Karpas-422 (cell line): ENCODE results near the gene LIMD2. TPM values are rescaled to one million over a fixed set of nuclear protein-coding genes. Genes with fewer than 3 reads are reported as not detected.

ENCODE experiments used
- DNase-seq: peaks from one replicate; pipeline ENCODE4 v3.0.0-alpha.2; 2015
- H2AFZ ChIP-seq: fragments of 200-600 bp; sonication (generic); 2 replicates; pipeline ENCODE4 v1.6.1; 2014; ENCODE audit warnings: antibody characterized with exemption, low read length, mixed read lengths
- H3K27ac ChIP-seq: fragments of 200-600 bp; sonication (generic); 2 replicates; pipeline ENCODE4 v1.5.1; 2014; ENCODE audit warnings: mild to moderate bottlenecking, low read length, moderate library complexity
- H3K27me3 ChIP-seq: fragments of 200-600 bp; sonication (generic); 2 replicates; pipeline ENCODE4 v1.6.1; 2014; ENCODE audit warnings: low read length, mixed read lengths
- H3K36me3 ChIP-seq: fragments of 200-600 bp; sonication (generic); 2 replicates; pipeline ENCODE4 v1.6.1; 2014; ENCODE audit warnings: low read length, mixed read lengths; ENCODE audit not compliant: insufficient read depth
- H3K4me1 ChIP-seq: fragments of 200-600 bp; sonication (generic); 2 replicates; pipeline ENCODE4 v1.6.1; 2014; ENCODE audit warnings: mild to moderate bottlenecking, low read length, mixed read lengths
- H3K4me2 ChIP-seq: fragments of 200-600 bp; sonication (generic); 2 replicates; pipeline ENCODE4 v1.6.1; 2014; ENCODE audit warnings: low read length, low read depth, mild to moderate bottlenecking; ENCODE audit not compliant: poor library complexity, severe bottlenecking
- H3K4me3 ChIP-seq: fragments of 200-600 bp; sonication (generic); 2 replicates; pipeline ENCODE4 v1.5.1; 2014; ENCODE audit warnings: mild to moderate bottlenecking, antibody characterized with exemption, low read length, mixed read lengths
- H3K79me2 ChIP-seq: fragments of 200-600 bp; sonication (generic); 2 replicates; pipeline ENCODE4 v1.6.1; 2014; ENCODE audit warnings: mild to moderate bottlenecking, low read length, mixed read lengths
- H3K9ac ChIP-seq: fragments of 200-600 bp; sonication (generic); 2 replicates; pipeline ENCODE4 v1.6.0; 2014; ENCODE audit warnings: low read length
- H3K9me2 ChIP-seq: fragments of 200-600 bp; sonication (generic), shearing (Covaris generic); replicated peaks from 2 replicates; pipeline ENCODE4 v1.6.0; 2014; ENCODE audit warnings: mild to moderate bottlenecking, low read length, moderate library complexity; ENCODE audit not compliant: insufficient read depth
- H3K9me3 ChIP-seq: fragments of 300-700, 200-600 bp; sonication (generic); 2 replicates; pipeline ENCODE4 v1.6.1; 2014; ENCODE audit warnings: low read length, mixed read lengths
- H4K20me1 ChIP-seq: fragments of 200-600 bp; sonication (generic); 2 replicates; pipeline ENCODE4 v1.6.1; 2014; ENCODE audit warnings: mild to moderate bottlenecking, antibody characterized with exemption, low read length, low read depth; ENCODE audit not compliant: insufficient read depth
- total RNA-seq: library from RNA; depleted of rRNA; stranded (reverse); fragments of >200 nt; shearing (Covaris generic); gene quantifications from 2 replicates; pipeline ENCODE4 v1.2.3, GENCODE V29; 2014; ENCODE audit warnings: low replicate concordance

Gene LIMD2
- total RNA-seq, 1 experiment from 2014 or later = 200 TPM

DNA sequence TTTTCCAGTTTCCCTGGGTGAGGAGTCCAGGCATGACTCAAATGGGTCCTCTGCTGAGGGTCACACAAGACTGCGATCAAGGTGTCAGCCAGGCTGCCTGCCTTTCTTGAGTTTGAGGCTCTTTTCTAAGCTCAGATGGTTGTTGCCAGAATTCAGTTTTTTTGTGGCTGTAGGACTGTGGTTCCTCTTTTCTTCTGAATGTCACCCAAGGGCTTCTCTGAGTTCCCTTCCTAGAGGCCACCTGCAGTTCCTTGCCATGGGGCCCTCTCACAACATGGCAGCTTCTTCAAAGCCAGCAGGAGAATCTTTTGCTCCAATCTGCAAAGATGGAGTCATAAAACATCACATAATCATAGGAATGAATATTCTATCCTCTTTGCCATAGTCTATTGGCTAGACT is 17.5 kb downstream of the LIMD2 start:
- Histone ChIP-seq H3K27ac (0 out of 2 replicates have a peak overlapping the region, but pooled peaks have one; percentile 24), H3K36me3 (peaks cover 17% of the 10 kb centered on the region), H2AFZ (no peak overlapping the region), H3K9me3 (no peaks in the 10 kb centered on the region), H3K4me1 (peaks cover 16% of the 10 kb centered on the region), H3K4me2 (no peak overlapping the region), H4K20me1 (no peaks in the 10 kb centered on the region), H3K9me2 (no peaks in the 10 kb centered on the region), H3K9ac (no peak overlapping the region), H3K4me3 (no peak overlapping the region), H3K79me2 (no peaks in the 10 kb centered on the region), H3K27me3 (no peaks in the 10 kb centered on the region)
- no peak for DNase-seq

DNA sequence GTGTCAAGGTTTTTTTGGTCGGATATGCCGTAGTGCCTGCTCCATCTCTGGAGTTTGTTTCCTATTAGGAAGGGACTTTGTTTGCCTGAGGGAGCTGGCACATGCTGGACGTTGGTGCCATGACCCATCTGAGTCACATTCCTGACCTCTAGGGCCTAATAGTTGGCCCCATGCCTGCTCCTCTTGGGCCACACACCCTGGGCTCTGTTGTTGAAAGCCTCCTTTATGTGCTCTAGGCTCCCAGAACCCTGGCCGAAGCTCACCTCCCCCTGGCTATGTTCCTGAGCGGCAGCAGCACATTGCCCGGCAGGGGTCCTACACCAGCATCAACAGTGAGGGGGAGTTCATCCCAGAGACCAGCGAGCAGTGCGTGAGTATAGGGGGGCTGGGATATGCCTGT is 18.4 kb downstream of the LIMD2 start:
- Histone ChIP-seq H3K4me1 (peaks cover 16% of the 10 kb centered on the region), H3K4me3 (no peak overlapping the region), H3K27ac (no peak overlapping the region), H3K27me3 (no peaks in the 10 kb centered on the region), H3K36me3 (peaks cover 17% of the 10 kb centered on the region), H4K20me1 (no peaks in the 10 kb centered on the region), H3K9me3 (no peaks in the 10 kb centered on the region), H3K4me2 (no peak overlapping the region), H2AFZ (no peak overlapping the region), H3K79me2 (no peaks in the 10 kb centered on the region), H3K9me2 (no peaks in the 10 kb centered on the region), H3K9ac (no peak overlapping the region)
- DNase-seq = no peak

DNA sequence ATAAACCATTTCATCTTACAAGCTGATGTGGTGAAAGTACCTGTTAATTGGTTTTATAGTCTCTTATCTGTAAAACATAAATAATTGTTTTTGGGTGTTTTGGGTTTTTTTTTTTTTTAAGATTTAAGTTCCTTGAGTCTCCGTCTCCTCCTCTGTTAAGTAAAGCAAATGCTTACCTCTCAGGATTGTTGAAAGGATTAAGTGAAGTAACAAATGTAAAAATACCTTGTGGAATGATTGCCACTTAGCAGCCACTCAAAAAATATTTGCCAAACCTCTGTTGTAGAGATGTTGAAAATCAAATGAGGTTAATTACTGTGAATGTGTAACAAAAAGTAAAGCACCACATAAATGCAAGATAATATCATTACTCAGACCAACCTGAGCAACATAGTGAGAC is 19.2 kb downstream of the LIMD2 start:
- H3K4me1 ChIP-seq = peaks cover 11% of the 10 kb centered on the region
- H4K20me1 ChIP-seq = no peaks in the 10 kb centered on the region
- peaks cover 17% of the 10 kb centered on the region for H3K36me3 ChIP-seq
- no peaks in the 10 kb centered on the region for H3K9me3 ChIP-seq
- no peak for DNase-seq
- no peak overlapping the region for H3K4me3 ChIP-seq
- no peak overlapping the region for H2AFZ ChIP-seq
- H3K27me3 ChIP-seq = no peaks in the 10 kb centered on the region
- H3K79me2 ChIP-seq = no peaks in the 10 kb centered on the region
- H3K9ac ChIP-seq = no peak overlapping the region
- H3K4me2 ChIP-seq = no peak overlapping the region
- H3K27ac ChIP-seq = no peak overlapping the region
- H3K9me2 ChIP-seq = no peaks in the 10 kb centered on the region

DNA sequence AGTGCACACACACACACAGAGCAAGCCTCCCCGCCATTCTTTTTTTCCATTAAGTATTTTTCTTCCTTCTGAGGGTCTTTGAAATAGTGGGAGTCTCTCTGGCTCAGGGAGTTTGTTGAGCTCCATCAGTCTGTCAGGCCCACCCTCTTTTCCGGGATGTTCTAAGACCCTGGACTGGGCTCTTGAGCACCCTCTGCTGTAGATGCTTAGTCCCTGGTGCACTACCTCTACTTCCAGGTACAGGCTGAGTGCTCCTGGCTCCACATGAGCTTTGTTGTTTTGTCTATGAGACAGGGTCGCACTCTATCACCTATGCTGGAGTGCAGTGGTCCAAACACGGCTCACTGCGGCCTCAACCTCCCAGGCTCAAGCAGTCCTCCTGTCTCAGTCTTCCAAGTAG is 20.7 kb downstream of the LIMD2 start:
- Histone ChIP-seq H3K79me2 (no peaks in the 10 kb centered on the region), H3K9me2 (no peaks in the 10 kb centered on the region), H3K27me3 (no peaks in the 10 kb centered on the region), H3K4me1 (peaks cover 17% of the 10 kb centered on the region), H4K20me1 (no peaks in the 10 kb centered on the region), H3K27ac (no peak overlapping the region), H3K4me3 (no peak overlapping the region), H3K9ac (no peak overlapping the region), H3K4me2 (no peak overlapping the region), H3K9me3 (no peaks in the 10 kb centered on the region), H2AFZ (no peak overlapping the region), H3K36me3 (peaks cover 17% of the 10 kb centered on the region)
- no peak for DNase-seq

DNA sequence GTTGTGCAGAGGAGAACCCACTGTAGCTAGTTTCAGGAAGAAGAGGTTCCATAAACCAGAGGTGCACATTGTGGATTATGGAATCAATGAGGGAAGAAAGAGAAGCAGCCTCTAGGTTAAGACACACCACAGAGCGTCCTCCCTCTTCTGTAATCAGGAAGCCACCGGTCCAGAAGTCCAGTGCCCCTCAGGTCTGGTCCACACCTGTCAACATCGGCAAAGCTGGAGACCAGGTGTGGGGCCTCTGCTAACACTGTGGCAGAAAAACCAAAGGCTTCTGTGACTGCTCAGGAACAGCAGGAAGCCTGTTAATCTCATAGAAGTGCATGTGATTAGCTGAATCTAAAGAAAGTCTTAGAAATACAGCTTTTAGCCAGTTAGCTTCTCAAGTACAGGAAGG is 23.3 kb downstream of the LIMD2 start:
- Histone ChIP-seq H3K9me3 (no peaks in the 10 kb centered on the region), H3K9ac (no peak overlapping the region), H3K79me2 (no peaks in the 10 kb centered on the region), H3K27me3 (no peaks in the 10 kb centered on the region), H4K20me1 (no peaks in the 10 kb centered on the region), H3K27ac (no peak overlapping the region), H2AFZ (no peak overlapping the region), H3K4me3 (no peak overlapping the region), H3K4me2 (no peak overlapping the region), H3K36me3 (no peaks in the 10 kb centered on the region), H3K4me1 (peaks cover 9% of the 10 kb centered on the region), H3K9me2 (no peaks in the 10 kb centered on the region)
- DNase-seq = no peak

DNA sequence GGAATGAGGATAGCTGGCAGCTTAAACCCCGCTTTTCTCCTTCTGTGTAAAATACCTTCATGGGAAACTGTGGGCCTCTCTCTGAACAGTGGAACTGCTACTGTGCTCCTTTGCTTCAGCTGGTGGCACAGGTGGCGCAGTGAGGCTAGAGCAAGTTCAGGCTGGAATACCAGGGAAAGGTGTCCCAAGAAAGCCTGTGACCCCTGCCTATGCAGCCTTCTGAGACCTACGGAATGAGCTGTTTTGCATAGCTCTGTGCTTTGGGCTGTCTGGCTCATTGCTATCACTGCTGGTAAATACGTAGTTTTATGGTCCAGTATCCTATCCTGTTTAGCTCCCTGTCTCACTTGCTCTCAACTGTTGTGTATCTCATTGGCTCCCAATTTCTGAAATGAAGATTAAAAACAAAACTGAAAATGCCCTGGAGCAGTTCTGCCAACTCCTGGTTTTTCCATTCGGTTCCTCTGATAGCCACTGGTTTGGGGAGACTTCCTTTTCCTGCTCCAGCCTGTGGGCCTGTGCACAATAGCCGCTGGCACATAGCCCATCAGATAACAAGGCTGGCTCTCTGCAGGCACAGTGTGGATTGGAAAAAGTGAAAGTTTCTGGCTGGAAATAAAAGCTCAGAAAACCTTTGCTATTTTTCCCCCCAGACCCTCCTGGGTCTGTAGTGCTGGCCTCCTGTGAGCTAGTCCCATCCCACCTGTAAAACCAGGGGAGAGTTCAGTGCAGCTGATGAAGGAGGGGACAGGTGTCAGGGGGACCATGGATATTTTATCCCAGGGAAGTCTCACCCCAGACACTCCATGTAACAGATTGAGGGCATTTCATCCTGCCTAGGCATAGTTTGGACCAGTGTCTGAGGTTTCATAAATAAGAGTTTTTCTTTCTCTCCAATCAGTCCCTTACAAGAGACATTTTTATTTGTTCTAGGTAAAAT is 24.0 kb downstream of the LIMD2 start:
- no peaks in the 10 kb centered on the region for H3K9me3 ChIP-seq
- no peak overlapping the region for H3K9ac ChIP-seq
- H4K20me1 ChIP-seq = no peaks in the 10 kb centered on the region
- no peaks in the 10 kb centered on the region for H3K9me2 ChIP-seq
- no peak overlapping the region for H3K4me2 ChIP-seq
- H3K4me3 ChIP-seq = no peak overlapping the region
- H3K79me2 ChIP-seq = no peaks in the 10 kb centered on the region
- DNase-seq = no peak
- H3K36me3 ChIP-seq = no peaks in the 10 kb centered on the region
- H3K4me1 ChIP-seq = peaks cover 9% of the 10 kb centered on the region
- no peaks in the 10 kb centered on the region for H3K27me3 ChIP-seq
- H2AFZ ChIP-seq = no peak overlapping the region
- H3K27ac ChIP-seq = no peak overlapping the region

DNA sequence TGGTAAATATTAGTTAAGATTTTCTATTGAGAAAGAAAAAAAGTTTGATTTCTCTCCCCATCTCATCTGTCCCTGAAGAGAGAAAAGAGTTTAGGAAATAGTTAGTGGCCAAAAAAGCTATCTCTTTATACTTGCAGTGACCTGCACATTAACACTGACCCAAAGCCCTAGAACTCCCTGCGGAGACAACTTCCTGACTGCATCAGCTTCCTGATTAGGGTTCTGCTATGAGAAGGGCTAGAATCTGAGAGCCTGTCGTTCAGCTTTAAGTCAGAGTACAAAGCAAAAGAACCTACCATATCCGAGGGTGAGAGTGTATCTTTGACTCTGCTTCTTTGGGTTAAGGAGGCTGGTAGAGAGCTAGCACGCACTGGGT is 24.7 kb downstream of the LIMD2 start:
- Histone ChIP-seq H3K27ac (no peak overlapping the region), H3K36me3 (no peaks in the 10 kb centered on the region), H3K9me2 (no peaks in the 10 kb centered on the region), H2AFZ (no peak overlapping the region), H3K27me3 (no peaks in the 10 kb centered on the region), H3K4me1 (peaks cover 9% of the 10 kb centered on the region), H3K79me2 (no peaks in the 10 kb centered on the region), H4K20me1 (no peaks in the 10 kb centered on the region), H3K9me3 (no peaks in the 10 kb centered on the region), H3K9ac (no peak overlapping the region), H3K4me3 (no peak overlapping the region), H3K4me2 (no peak overlapping the region)
- no peak for DNase-seq

DNA sequence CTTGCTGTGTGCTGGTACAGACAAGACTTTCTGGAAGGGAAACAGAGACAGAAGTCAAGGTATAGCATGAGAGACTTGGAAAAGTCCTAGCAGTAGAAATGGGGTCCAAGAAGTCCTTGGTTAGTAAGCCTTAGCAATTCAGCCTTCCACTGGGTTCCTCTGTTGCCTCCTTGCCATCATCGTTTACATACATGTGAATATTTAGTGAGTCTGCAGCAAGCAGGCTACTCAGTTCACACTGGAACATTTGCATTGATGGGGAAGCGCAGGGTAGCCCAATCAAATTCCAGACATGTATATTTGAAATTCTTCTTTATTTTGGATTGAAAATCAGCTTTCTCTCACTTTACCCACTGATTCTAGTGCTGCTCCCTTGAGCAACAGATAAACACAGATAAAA is 27.1 kb downstream of the LIMD2 start:
- no peaks in the 10 kb centered on the region for H4K20me1 ChIP-seq
- no peak overlapping the region for H3K4me2 ChIP-seq
- H2AFZ ChIP-seq = no peak overlapping the region
- no peak overlapping the region for H3K27ac ChIP-seq
- H3K4me3 ChIP-seq = no peak overlapping the region
- H3K9me2 ChIP-seq = no peaks in the 10 kb centered on the region
- 0 out of 2 replicates have a peak, but pooled peaks cover under 1% of the 10 kb centered on the region for H3K79me2 ChIP-seq
- H3K36me3 ChIP-seq = peaks cover 6% of the 10 kb centered on the region; the same call in 1 of the 2 replicates
- no peaks in the 10 kb centered on the region for H3K27me3 ChIP-seq
- peaks cover 11% of the 10 kb centered on the region for H3K4me1 ChIP-seq
- DNase-seq = no peak
- H3K9ac ChIP-seq = no peak overlapping the region
- H3K9me3 ChIP-seq = no peaks in the 10 kb centered on the region
